ENCODE measurements around the gene DPP7.

GRCh38 chr9:137127301-137128157 is 13.0 kb upstream of the DPP7 start:
- TF ChIP-seq CBFB (CRISPR knock-in tag; IDR thresholded peaks at IDR 0.05) (0 out of 2 replicates have a peak, but pooled peaks have one; percentile 34), NFYB (IDR thresholded peaks at IDR 0.05; ENCODE audit: extremely low read depth, insufficient read length) (no peak), USF2 (CRISPR knock-in tag; IDR thresholded peaks at IDR 0.05) (no peak), TGIF2 (CRISPR knock-in tag; IDR thresholded peaks at IDR 0.05) (no peak)

All from K562 (cell line).